Measurements from ENCODE around the gene ATP8B3.

ATP8B3 gene

GRCh38 chr19:1836458-1837221 is 24.6 kb upstream of the ATP8B3 start:
- DNase-seq = no peak

GRCh38 chr19:1833540-1833939 is 21.5 kb upstream of the ATP8B3 start:
- DNase-seq = no peak

GRCh38 chr19:1832046-1832663 is 20.1 kb upstream of the ATP8B3 start:
- no peak for DNase-seq

GRCh38 chr19:1830978-1831377 is 18.9 kb upstream of the ATP8B3 start:
- DNase-seq = no peak

- no peak for DNase-seq
Observed at GRCh38 chr19:1830568-1830967, 18.5 kb upstream of the ATP8B3 start.

DNA sequence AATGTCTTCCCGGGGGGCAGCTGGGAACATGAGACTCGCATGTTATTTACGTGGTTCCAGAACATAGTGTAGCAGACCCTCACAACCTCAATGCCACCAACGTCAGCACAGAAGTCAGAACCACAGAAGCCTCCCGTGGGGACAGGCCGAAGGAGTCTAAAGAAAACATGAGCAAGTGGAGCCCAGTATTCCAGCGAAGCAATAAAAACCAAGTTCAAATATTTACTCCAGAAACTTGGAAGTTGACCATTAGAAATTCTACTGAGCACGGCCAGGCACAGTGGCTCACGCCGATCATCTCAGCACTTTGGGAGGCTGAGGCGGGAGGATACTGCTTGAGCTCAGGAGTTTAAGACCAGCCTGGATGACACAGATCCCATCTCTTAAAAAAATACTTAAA is 17.9 kb upstream of the ATP8B3 start:
- DNase-seq = no peak

GRCh38 chr19:1828279-1829238 is 16.5 kb upstream of the ATP8B3 start:
- no peak for DNase-seq

DNA sequence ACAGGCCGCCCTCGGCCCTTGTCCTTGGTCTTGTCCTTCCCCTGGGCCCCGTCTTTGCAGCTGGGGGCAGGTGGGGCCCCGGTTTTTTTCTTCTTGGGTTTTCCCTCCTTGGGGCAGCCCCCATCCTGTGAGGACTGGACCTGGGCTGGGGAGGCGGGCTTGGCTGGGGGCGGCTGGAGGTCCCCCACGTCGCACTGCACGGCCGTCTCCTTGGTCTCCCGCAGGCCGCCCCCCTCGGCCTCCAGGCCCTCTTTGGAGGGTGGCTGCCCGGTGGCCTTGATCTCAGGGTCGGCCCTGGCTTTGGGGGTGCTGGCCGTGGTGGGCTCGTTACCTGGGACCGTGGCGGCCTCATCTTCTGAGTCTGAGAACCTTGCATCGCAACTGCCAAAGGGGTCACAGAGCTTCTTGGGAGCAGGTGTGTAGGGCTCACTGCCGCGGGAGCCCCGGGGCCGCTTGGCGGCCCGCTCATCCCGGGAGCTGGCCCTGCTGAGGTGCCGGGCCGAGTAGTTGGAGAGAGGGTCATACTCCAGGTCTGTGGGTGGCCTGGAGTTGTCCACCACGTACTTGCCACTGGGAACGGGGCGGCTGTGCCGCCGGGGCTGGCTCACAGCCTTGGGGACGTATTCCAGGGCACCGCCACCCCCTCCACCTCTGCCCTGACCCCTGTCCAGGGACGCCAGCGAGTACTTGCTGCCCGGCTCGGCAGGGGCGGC is 15.6 kb upstream of the ATP8B3 start:
- no peak for DNase-seq

GRCh38 chr19:1826557-1827521 is 14.8 kb upstream of the ATP8B3 start:
- DNase-seq = no peak

DNA sequence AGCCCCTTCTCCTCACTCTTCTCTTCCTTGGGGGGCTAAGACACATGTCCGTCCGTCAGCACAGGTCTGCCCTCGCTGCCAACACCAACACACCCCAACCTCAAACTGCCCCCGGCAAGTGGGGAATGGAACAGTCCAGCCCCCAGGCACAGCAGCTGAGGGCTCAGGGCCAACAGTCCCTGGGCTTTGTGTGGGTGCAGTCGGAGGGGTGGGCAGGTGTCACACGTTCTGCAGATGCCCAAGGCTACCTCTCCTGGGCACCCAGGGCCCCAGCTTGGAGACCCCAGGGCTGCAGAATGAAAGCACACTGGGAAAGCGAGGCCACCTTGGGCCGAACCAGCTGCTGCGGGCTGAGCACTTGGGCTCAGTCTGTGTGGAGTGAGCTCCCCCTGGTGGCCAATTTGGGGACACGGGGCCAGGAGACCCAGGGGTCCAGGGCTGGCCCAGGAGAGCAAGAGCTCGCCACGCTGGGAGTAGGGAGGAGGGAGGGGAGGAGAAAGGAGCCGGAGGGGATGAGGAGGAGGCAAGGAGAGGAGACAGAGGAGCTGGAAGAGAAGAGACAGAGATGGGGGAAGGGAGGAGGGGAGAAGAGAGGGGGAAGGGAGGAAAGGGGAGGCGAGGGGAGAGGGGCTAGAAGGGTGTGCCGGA is 14.0 kb upstream of the ATP8B3 start:
- DNase-seq = peak; percentile 56 to 70 (median 64)

DNA sequence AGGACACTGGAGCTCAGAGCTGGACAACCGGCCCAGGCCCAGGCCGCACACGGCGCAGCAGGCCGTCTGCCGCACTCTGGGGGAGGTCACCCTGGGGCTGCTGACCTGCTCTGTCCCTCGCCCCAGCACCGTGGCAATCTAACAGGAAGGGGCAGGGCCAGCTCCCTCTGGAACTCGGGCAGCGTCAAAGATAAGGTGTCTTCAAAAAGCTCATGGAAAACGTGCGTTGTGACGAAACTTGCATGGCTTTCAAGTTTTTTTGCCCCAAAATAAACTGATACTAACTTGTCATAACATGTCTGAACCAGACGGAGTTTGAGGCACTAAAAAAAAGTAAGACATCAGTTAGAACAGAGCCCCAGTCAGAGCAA is 12.2 kb upstream of the ATP8B3 start:
- DNase-seq = no peak

DNA sequence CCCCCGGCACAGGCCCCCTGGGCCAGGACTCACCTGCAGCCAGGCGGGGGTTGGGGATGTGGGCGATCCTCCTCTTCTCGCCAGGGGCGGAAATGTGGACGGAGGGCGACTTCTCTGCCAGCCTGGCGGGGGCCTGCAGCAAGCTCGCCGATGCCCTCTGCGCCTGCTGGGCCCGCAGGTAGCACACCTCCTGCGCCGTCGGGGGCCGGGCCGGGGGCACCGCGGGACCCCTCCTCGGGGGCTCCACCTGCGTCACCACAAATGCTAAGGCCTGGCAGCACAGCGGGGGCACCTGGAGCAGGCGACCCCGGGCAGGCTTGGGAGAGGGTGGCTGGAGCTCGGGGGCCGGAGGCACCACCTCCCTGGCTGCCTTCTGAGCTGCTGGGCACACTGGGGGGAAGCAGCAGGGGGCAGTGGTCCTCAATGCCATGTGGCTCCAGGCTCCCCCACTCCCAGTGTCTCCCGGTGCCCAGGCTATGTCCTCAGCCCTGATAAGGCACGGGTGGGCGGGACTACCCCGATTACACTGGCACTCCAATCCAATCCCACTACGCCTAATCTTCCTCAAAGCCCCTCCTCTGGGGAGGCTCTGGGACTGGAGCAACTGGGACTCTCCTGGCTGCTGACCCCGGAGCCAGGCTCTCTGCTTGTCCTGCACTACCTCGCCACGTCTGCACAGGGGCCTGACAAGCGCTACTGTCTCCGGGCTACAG is 11.6 kb upstream of the ATP8B3 start:
- no peak for DNase-seq

DNA sequence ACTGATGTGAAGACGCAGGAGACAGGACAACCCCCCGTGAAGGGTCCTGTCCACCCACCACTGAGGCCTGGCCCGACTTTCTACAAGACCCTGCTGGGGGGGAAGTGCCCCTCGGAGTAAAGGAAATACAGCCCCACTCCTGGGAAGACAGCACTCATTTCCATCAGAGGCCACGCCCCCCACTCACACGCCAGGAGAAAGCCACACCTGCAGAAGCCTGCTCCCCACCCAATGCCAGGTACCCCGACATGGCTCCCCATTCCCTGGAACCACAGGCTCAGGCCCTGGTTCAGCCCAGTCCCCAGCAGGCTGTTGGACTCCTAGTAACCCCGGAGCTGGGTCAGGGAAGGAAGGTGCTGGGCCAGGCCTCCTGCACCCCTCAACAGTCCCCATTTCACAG is 10.9 kb upstream of the ATP8B3 start:
- DNase-seq = no peak

GRCh38 chr19:1822210-1822609 is 10.1 kb upstream of the ATP8B3 start:
- no peak for DNase-seq

DNA sequence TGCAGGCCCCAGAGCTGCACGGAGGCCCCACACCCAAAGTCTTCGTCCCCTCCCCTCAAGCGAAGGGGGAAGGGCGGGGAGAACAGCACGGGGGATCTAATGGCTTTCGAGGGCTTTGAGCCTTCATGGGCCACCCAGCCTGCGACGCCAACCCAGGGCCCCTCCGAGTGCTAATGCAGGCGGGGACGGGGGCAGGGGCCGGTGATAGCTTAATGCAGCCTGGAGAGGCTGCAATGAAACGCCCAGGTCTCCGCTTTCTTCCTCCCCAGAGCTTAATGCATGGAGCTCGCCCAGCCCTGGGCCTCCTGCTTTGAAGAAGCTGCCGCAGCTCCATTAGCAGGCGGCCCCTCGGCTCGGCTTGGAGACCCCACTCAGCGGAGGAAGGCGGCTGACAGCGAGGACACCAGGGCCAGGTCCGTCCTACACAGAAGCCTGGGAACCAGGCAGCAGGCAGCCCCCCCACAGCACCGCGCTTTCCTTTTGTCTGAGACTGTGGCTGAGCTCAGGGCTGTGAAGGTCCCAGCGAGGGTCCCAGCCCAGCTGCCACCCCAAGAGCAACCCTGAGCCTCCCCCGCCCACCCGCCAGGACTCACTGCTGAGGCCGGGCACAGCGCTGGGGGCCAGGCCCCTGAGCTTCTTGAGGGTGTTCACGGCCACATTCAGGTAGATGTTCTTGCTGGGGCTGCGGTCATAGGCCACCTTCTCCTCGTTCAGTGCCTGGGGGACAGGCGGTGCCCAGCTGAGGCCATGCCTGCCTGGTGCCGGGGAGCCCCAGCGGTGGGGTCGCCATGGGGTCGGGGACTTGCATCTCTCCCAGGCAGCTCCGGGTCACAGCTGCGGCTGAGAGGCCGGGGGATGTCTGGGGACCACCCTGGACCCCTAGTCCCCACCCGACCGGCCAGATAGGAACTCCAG is 7.5 kb upstream of the ATP8B3 start:
- DNase-seq = no peak

GRCh38 chr19:1818549-1819195 is 6.6 kb upstream of the ATP8B3 start:
- DNase-seq = no peak

- no peak for DNase-seq
Observed at GRCh38 chr19:1817553-1818179, 5.6 kb upstream of the ATP8B3 start.

All from activated CD4-positive, CD25-positive, alpha-beta regulatory T cell (primary cell).